Fibroblast of the conjunctiva (primary cell): ENCODE results near the gene USP31.
"Not testable (repeated sequence)": the region's sequence is repeated elsewhere in the genome, so short reads cannot be mapped to it uniquely, and the experiment has no call there.

Source experiments
- DNase-seq: peaks from one replicate; pipeline ENCODE4 v3.0.0-alpha.2; 2010; ENCODE audit warnings: low read depth

USP31 gene

DNA sequence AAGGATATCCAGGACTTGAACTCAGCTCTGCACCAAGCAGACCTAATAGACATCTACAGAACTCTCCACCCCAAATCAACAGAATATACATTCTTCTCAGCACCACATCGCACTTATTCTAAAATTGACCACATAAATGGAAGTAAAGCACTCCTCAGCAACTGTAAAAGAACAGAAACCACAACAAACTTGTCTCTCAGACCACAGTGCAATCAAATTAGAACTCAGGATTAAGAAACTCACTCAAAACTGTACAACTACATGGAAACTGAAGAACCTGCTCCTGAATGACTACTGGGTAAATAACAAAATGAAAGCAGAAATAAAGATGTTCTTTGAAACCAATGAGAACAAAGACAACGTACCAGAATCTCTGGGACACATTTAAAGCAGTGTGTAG is 52.8 kb downstream of the USP31 start:
- DNase-seq: not testable (repeated sequence)

DNA sequence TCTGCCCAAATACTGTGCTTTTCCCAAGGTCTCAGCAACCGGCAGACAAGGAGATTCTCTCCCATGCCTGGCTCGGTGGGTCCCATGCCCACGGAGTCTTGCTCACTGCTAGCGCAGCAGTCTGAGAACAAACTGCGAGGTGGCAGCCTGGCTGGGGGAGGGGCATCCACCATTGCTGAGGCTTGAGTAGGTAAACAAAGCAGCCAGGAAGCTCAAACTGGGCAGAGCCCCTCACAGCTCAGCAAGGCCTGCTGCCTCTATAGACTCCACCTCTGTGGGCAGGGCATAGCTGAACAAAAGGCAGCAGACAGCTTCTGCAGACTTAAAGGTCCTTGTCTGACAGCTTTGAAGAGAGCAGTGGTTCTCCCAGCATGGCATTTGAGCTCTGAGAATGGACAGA is 55.1 kb downstream of the USP31 start:
- not testable (repeated sequence) for DNase-seq

DNA sequence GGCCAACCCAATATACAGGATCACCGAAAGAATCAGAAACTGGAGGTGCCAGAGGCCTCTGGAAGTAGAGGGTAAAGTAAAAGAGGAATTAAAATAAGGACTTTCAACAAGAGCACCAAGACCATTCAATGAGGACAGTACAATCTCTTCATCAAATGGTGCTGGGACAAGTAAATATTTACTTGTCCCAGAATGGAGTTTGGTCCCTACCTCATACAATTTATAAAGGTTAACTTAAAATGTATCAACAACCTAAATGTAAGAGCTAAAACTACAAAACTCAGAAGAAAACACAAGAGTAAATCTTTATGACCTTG is 56.5 kb downstream of the USP31 start:
- no peak for DNase-seq

DNA sequence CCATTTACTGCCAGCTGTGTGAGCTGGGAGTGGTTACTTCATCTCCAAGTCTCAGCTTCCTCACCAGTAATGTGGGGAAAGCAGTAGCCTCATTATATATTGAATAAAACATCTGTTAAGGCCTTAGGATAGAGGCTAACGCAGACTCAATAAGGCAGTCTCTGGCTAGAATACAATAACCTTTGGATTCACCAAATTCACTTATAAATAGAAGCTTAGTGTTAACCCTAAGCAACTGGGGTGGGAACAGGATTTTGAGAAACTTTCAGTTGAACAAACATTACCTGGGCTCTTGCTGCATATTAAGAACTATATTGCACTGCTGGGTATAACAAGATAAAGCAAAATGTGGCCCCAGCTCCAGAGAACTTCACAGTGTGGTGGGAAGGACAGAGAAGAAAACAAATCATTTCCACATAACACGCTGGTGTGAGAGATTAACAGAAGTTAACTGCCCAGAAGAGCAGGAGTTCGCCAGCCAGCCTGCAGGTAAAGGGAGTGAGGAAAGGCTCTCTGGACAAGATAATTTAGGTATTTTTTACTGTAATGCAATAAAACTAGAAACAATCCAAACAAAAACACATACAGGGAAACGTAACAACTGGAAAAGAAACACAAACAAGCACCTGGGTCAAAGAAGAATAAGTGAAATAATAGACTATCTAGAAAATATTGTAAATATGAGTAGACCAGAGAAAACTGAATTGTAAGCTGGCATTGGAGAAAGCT is 57.0 kb downstream of the USP31 start:
- DNase-seq: no peak

DNA sequence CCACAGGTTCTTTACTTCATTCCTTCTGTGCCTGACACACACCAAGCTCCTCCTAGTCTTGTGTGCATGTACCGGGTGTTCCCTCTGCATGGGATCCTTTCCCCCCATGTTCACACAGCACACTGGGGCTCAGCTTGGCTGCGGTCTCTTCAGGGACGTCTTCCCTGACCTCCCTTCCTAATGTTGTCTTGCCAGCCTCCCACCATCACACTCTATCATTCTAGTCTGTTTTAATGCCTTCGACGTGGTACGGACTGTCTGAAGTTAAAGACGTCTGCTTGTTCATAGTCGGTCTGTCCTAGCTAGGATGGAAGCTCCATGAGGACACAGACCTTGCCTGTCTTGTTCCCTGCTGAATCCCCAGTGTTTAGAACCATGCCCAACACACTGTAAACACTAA is 60.1 kb downstream of the USP31 start:
- no peak for DNase-seq

DNA sequence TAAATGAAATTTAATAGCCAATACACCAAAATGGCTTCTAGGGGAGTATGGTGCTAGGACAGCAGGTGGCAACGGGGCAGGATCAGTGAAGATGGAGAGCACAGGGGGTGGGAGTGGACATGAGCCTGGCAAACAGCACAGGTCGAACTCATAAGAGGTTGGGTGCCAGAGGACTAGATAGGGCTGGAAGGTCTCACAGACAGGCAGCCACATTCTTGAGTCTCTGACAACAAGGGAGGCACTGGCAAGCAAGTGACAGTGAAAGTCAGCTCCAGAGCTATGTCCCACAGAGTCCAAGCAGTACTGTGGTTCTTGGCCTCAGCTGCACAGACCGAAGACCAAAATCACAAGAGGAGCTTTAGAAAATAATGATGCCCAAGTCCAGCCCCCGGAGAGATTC is 61.2 kb downstream of the USP31 start:
- no peak for DNase-seq

DNA sequence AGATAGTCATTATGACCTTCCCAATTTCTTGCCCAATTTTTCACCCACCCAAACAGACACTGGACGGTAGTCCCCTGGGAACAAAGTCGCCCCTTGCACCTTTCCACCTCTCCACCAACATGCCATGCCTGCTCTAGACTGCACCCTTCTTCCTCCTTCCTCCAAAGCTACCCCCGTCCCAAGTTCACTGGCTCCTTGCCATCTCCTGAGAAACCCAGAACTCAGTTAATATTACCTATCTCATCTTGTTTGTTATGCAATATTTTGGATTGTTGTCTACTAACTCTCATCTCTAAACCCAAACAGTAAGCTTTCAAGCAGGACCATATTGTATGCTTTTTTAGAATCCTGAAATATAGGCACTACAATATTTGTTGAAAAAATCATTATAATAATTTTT is 63.3 kb downstream of the USP31 start:
- DNase-seq: no peak

DNA sequence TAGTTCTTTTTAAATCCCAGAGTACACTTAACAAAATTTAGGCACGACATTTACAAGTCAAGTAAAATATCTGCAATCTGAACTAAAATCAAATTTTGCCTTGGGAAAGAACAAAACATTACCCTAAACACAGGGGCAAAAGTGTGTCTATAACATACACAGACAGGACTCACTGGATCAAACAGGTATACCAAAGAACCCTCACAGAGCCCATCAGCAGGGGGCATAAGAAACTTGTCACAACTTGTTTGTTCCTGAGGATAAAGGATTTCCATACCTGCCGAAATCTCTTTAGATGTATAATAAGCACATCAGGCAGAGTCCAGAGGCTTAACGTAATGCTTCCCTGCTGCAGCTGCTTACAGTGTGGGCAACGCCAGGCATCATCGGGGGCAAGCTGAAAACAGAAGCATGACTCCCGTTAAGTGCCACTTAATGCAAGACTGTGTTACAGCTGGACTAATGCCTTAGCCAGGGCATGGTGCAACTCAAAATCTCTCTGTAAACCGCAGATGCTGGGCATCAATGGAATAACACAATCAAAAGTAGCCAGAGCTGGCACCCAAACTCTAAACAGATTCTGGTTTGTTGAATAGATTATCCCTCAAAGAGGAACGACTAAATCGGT is 67.0 kb downstream of the USP31 start:
- DNase-seq: no peak

DNA sequence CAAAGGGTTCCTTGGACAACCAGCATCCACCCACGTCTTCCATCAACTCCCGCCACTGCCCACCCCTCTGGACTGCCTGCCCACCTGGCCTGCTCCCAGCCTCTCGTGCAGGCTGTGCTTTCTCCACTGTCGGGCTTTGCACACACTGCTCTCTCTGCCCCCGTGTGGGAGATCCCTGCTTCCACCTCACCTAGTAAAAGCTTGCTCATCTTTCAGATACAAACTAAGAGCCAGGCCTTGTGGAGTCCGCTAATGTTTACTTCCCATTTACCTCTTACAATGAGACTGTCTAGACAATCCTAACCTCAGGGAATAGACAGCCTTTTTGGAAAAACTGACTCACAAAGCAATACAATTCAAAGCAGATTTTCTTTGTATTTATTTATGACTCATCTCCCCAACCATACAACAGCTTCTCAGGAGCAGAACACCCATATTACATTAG is 67.6 kb downstream of the USP31 start:
- peak; percentile 60 for DNase-seq

DNA sequence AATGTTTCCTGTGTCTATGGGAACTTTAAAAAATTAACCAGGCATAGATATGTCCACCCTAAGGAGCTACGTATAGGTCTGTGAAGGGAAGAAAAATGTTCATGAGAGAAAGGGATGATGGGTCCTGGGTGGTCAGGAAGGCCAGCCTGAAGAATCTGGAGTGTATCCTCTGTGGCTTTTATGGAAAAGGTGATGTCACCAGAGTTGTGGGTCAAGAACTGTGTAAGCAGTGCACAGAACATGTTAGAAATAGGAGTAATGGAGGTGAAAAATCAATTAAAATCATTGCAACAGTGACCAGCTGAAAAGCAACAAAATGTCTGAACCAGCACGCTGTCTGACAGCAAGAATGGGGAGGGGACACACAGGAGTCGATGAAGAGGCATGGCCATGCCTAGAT is 68.5 kb downstream of the USP31 start:
- DNase-seq: no peak

DNA sequence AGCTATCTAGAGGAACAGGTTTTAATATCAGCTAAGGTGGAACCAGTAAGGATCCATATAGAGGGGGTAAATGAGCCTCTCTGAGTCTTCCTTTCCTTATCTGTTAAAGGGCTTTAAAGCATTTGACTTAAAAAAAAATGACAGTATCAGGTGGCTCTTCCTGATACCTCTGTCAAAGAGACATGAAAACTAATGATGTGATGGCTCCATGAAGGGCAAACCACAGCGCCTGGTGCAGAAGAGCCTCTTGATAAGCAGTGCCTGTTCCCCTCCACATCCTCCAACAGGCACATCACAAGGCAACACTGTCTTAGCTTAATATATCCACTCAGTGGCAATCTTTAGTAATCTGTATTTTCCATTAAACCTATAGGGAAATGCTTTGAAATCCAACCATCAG is 68.9 kb downstream of the USP31 start:
- no peak for DNase-seq

DNA sequence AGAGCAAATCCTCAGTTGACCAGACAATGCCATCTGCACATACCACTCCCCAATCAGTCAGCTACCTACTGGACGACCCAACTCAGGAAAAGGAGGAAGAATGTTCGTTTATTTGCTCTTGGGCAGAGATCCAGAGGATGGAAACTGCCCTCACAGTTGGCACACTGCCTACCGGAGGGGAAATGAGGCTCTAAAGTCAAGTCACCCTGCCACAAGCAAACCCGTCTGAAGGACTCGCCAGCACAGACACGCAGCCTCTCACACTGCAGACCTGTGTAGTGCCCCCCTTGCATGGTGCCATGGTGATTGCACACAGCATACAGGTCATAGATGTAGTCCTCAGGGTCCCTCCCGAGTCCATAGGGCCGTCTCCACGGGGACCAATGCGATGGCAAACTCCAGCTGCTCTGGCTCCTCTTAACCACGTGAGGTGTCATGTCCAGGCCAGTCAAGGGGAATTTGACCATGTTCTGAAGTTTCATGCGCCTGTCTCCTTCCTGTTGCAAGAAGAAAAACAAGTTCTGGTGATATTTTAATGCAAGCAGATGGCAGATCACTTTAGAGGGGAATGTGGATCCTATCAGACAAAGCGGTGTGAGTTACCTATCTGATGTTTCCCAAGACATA is 69.5 kb downstream of the USP31 start:
- no peak for DNase-seq

DNA sequence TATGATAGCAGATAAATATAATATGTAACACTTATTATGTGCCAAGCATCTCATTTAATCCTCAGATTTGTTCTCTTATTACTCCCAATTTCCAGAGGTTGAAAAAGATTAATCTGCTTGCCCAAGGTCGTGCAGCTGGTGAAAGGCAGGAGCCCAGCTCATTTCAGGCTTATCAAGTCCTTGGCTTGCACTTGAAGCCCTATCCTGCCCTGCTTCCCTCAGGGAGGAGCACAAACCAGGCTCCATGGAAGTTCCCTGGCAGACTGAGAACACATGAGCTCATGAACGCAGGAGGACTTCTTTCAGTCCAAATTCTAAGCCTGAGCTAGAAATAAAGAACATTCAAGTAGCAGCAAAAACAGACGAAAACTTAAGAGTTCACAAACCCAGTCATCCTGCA is 74.8 kb downstream of the USP31 start:
- DNase-seq: no peak

DNA sequence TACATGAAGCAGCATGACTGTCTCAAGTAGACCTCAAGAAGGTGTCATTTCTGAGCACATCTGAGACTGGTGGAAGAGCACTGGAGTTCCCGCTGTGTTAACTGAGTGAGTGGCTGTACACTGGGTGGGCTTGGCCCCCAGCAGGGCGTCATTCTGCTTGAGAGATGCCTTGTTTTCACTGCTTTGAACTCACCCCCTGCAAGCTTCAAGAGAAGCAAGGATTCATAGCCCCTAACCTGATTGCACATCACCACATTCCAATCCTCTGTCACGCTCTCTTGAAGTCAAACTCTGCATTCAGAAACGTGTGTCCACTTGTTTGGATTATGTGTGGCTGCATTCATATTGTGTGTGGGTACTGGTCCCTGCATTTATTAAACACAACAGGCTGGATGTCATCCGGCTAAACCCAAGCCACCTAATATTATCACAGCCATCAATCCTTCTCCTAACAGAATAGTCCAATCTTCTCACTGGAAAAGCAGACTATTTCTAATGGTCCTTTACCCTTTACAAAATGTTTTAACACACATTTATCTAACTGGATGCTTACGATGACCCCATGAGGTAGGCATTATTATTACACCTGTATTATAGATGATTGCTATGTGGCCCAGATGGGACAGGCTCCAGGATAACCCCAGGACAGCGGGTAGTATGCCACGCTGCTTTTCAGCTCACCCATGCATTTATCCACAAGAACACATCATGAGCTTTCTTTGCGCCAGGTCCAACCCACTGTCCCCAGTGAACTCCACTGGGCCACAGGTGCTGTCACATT is 76.3 kb downstream of the USP31 start:
- no peak for DNase-seq

DNA sequence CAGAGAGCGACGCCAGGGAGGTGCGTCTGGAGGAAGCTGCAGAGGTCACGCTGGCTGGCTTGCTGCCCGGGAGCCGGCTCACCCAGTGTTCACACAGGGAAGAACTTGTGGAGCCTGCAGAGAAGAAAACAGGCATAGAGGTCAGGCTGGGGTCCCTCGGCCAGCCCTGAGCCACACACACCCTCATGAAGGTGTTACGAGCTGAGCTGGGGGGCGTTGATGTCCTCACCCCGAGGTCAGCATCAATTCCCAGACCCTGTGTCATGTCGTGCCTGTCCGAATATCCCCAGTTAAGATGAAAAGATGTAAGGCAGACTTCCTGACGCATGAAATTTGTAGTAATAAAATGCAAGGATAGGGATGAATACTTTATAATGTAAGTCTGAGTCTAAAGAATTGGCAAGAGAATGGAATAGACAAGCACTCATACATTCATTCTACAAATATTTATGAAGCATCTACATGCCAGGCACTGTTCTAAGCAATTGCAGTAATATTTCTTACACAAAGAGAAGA is 77.1 kb downstream of the USP31 start:
- DNase-seq: no peak

DNA sequence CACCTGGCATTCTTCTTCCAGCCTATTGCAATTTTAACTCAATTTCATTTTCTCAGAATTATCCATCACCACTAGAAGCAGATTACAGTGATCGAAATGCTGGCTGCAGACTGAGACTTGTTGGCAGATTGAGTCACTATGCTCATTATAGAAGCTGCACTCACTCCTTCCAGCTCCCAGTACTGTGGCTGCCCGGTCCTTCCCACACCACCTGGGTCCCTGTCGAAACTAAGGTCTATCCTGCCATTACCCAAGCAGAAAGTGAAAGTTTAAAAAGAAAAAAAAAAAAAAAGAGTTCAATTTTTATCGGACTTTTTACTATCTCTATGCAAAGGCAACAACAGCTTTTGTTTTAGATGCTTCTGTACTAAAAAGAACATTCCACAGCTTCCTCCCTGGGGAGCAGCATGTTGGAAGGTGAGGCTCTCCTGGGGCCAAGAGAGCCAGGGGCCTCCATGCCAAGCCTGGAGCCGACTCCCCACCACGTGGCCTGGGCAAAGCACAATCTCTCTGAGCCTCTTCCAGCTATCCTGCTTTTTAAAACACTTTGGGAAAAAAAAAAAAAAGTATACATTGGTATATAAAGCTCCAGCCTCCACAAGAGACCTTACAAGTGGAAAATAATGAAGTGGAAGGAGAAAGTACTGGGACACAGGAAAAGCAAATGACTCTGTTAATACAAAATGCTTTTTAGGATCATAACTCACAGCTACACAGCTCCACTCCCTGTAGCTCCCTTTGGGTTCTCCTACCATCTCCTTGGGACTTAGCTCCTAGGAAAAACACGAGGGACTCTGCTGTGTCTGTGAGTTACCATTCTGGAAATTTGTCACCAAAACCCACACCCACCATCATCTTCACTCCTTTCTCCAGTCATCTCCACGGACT is 77.8 kb downstream of the USP31 start:
- no peak for DNase-seq

DNA sequence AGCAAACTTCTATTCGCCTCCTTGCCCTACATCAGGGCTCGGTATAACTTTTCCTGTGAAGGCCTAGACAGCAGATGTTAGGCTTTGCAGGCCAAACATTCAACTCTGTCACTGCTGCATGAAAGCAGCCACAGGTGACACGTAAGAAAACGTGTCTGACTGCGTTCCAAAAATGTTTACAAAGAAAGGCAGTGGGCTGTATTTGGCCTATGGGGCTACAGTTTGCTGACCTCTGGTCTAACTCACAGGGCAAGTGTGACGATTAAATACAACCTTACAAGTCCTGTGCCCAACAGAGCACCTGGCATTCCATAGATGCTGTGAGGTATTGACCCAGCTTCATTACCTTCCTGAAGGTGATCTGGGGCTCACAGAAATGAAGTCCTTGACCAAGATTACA is 79.4 kb downstream of the USP31 start:
- DNase-seq: no peak

DNA sequence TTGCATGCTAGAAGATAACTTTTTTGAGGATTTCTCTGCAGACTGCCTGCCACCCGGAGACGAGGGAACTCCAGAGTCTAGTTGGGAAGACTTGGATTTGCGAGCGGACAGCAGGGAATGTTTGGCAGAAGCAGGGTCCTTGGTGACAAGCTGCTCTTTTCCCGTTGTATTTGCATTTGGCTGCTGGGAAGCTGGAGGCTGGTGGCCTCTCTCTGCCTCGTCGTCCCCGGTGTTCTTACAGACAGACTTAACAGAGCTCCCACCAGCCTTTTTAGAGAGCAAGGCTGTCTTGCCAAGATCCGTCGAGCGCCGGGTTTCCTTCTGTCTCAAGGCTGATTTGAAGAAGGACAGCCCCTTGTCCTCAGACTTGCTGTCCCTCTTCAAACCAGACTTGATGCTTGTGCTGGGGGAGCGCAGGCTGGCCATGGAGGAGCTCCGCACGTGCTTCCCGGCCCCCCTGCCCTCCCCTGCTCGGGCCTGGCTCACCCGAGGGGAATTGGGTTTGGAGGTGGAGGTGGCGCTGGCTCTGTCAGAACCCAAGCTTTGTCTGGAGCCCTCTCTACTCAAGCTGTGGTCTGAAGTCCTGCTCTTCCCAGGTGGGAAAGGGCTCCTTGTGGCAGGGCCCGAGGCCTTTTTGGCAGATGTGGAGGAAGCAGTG is 81.0 kb downstream of the USP31 start:
- DNase-seq: no peak

DNA sequence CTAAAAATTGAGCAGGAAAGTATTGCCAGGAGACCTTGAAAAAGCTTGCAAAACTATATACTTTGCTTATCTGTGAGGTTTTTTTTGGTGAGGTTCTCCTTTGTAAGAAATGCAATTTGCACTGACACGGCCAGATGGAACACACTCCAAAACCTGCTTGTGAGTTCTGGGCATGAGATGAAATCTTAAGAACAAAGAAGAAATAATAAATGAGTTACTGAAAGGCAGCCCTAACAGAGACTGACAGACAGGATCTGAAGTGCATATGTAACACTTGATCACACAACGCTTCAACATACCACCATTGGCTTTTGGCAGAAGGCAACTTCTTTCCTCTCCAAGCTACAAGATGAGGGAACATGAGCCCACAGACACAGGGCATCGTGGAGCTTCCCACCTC is 82.6 kb downstream of the USP31 start:
- no peak for DNase-seq

DNA sequence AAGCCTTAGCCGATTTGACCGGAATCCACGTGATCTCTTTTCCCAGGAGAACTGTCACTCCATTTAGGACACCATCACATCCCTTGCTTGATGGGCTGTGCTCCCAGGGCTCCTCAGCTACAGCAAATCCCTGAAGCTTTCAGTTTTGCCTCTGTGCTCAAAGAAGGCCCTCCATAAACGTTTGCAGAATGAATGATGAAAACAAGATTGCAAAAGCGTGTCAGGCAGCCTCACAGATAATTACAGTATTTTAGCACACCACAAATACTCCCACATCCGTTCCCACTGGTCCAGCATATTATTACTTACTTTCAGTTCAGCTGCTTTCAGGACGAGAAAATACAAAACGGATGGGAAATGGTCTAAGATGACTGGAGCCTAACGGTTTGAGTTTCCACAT is 84.6 kb downstream of the USP31 start:
- no peak for DNase-seq

DNA sequence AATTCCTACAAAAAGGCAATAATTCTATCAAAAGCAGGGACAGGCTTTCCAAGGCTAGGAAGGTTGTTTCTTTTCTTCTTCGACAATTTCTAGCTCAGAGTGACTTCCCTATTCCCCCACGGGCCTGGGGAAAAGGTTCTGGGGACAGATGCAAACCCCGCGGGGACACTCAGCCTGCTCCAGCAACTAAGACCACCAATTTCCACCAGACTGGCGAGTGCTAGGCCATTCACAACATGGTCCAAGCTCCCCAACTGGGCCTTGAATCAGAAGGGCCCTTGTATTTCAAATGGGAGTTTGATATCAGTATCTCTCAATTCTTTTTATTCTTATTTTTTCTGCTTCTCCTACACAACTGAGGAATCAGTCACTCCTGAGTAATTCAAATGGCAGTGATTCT is 86.7 kb downstream of the USP31 start:
- no peak for DNase-seq
